Superior temporal gyrus (tissue), 1 donor: ENCODE measurements around the gene IGF1R.

ENCODE experiments used
- DNase-seq: peaks from one replicate; pipeline ENCODE4 v3.0.0-alpha.2; 2016; ENCODE audit errors: extremely low spot score

Gene IGF1R

GRCh38 chr15:98909968-98910885, 261.9 kb downstream of the IGF1R start:
- no peak for DNase-seq

GRCh38 chr15:98914626-98915025, 266.3 kb downstream of the IGF1R start:
- DNase-seq: no peak

DNA sequence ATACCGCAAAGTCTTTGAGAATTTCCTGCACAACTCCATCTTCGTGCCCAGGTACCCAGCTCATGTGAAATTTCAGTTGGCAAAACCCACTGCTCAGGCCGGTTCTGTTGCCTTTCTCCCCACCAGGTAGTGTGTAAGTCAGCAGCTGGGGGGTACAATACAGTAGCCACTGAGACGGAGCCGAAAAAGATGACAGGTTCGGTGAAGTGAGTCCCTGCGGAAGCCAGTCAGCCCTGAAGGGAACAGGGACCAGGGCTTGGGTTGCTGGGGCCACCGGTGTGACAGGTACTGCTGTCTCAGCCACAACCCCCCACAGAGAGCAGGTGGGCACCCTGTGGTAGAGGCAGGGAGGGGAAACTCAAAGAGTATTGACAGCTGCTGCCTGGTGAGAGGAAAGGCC, 268.5 kb downstream of the IGF1R start:
- no peak for DNase-seq

- no peak for DNase-seq
Observed at GRCh38 chr15:98917417-98917816, 269.1 kb downstream of the IGF1R start.

GRCh38 chr15:98920091-98920880, 271.9 kb downstream of the IGF1R start:
- DNase-seq: no peak

- no peak for DNase-seq
Observed at GRCh38 chr15:98923171-98923570, 274.8 kb downstream of the IGF1R start.

DNA sequence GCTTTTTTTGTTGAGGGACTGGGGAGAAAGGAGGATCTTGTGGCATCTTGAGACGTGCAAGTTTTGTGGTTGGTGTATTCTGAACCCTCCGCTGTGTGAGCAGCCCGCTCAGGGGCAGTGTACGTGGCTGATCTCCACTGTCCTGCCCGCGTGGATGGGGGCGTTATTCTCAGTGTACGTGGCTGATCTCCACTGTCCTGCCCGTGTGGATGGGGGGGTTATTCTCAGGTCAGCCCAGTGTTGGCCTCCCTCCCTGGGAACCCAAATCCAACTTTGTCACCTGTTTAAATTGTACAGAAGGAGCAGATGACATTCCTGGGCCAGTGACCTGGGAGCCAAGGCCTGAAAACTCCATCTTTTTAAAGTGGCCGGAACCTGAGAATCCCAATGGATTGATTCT, 275.2 kb downstream of the IGF1R start:
- no peak for DNase-seq

- DNase-seq: no peak
Observed at GRCh38 chr15:98924401-98925049, 276.2 kb downstream of the IGF1R start.

DNA sequence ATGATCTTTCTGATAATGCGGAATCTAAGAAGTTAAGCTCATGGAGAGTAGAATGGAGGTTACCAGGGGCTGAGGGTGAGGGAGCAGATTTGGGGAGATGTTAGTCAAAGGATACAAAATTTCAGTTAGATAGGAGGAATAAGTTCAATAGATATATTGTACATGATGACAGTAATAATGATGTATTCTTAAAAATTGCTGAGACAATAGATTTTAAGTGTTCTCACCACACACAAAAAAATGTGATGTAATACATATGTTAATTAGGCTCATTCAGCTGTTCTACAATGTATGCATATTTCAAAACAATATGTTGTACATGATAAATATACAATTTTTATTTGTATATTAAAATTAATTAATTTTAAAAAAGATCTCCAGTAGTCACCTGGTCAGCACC, 277.9 kb downstream of the IGF1R start:
- DNase-seq: no peak

- no peak for DNase-seq
Observed at GRCh38 chr15:98927022-98927421, 278.7 kb downstream of the IGF1R start.

DNA sequence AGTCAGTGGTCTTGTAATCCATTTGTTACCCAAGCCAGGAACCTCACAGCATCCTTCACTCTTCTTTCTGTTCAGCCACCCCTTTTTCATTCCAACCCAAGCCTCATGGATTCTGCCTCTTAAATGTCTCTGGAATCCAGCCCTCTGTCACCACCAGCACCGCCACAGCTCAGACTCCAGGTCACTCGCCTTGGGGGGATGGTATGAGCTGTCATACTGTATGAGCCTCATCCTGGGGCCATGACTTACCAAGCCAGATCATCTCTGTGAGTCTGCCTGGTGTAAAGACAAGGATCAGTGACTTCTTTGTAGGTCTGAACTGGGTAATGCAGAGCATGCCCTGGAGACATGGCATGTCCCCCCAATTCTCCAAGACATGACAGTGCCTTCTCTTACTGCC, 279.7 kb downstream of the IGF1R start:
- DNase-seq: no peak

- DNase-seq: no peak
Observed at GRCh38 chr15:98930576-98930975, 282.2 kb downstream of the IGF1R start.

- DNase-seq: no peak
Observed at GRCh38 chr15:98931004-98931403, 282.7 kb downstream of the IGF1R start.

DNA sequence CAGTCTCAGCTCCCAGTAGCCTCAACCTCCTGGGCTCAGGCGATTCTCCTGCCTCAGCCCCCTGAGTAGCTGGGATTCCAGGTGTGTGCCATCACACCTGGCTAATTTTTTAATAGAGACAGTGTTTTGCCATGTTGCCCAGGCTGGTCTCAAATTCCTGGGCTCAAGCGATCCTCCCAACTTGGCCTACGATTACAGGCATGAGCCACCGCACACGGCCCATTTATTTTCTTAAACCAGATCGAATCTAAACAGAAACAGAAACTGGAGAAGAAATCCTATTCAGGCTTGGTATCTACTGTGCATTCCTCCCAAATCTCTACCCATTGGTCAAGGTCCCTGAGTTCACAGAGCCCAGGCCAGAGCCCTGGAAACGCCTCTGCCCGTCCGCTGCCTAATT, 285.1 kb downstream of the IGF1R start:
- DNase-seq: no peak

DNA sequence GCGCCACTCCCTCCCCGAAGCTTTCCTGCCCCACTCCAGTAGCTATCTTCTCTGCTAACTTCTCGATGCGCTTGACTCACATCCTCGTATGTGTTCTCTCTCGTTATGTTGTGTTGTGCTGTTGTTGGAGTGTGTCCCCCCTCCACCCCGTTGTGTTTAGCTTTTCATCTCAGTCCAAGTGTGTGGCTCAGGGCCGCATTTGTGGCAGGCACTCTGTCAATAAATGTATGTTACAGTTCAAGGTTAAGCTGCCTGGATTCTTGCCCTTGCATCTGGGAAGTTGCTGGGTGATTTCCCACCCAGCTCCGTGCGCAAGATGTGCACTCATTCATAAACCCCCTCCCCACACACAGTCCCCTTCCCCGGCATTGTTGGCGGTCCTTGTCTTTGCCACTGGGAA, 287.4 kb downstream of the IGF1R start:
- DNase-seq: no peak

DNA sequence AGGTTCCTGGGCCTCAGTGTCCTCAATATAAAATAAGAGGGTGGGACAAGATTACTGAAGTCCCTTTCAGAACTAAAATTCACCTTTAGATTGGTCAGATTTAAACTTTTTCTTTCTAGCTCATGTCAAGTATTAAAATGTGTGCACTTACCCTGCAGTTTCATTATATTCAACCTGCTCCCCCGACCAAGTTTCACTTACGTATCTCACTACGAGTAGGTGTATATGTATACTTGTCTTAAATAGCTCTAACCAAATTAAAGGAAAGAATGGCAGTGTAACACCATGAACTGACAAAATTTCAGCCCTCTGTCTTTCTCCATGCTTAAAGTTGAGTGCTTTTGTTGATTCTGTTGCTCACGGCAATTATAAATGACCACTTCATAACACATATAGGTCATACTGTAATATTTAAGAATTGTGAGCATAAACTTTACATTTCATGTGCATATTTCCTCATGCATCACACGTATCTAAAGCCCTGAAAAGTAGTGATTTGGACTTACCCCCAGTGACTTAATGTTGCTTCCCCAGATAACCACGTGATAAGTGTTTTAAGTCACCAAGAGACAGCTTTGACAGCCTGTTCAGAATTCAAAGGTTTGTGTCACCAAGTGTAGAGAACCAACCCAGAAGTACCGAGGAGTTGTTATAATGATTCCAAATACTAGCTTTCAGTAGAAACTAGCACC, 289.2 kb downstream of the IGF1R start:
- no peak for DNase-seq

- DNase-seq: no peak
Observed at GRCh38 chr15:98938105-98938417, 289.7 kb downstream of the IGF1R start.

GRCh38 chr15:98938799-98939198, 290.5 kb downstream of the IGF1R start:
- DNase-seq: no peak

GRCh38 chr15:98939311-98940080, 291.2 kb downstream of the IGF1R start:
- DNase-seq: no peak

- no peak for DNase-seq
Observed at GRCh38 chr15:98941595-98942255, 293.4 kb downstream of the IGF1R start.

- no peak for DNase-seq
Observed at GRCh38 chr15:98942431-98942830, 294.1 kb downstream of the IGF1R start.
